HCT116 (cell line): ENCODE data around the gene SIGLEC11. TPM values are rescaled to one million over a fixed set of nuclear protein-coding genes. Genes with fewer than 3 reads are reported as not detected.

Source experiments
- ATAC-seq: fragments of 200-7000 bp; cut with Tn5 transposase; 2 replicates; pipeline ENCODE4 v1.9.1; 2020; ENCODE audit warnings: mild to moderate bottlenecking, moderate library complexity
- BruUV-seq: library from RNA; stranded (reverse); fragments of 400-500 nt; replicated peaks from 2 replicates; lab custom pipeline; 2021; lab: Mats Ljungman, UMichigan
- CTCF ChIA-PET: fragments of 300-600 bp; sonication (Branson Sonifier 250); formaldehyde crosslinking; loops from one replicate; lab custom pipeline; 2021; ENCODE audit warnings: antibody characterized with exemption; lab: Charles Lee
- POLR2A ChIA-PET: fragments of 300-600, 350-600 bp; sonication (Branson Sonifier 250); formaldehyde crosslinking; loops from one replicate; lab custom pipeline; 2021; ENCODE audit warnings: antibody characterized with exemption; lab: Charles Lee
- RAD21 ChIA-PET, 2 experiments: fragments of 300-600 bp; sonication (Branson Sonifier 250); formaldehyde crosslinking; loops; one replicate each; lab custom pipeline; 2023; ENCODE audit warnings: low total read pairs in 2 of 2; ENCODE audit not compliant: uncharacterized antibody in 2 of 2, unreplicated experiment in 2 of 2, low non-redundant PET in 1 of 2; lab: Charles Lee
- DNase-seq: peaks from one replicate; pipeline ENCODE4 v3.0.0-alpha.2; 2010; ENCODE audit warnings: low read depth, low spot score
- H2AFZ ChIP-seq: fragments of 200-600 bp; shearing (Covaris generic), sonication (generic); 2 replicates; pipeline ENCODE4 v1.6.1; 2017; ENCODE audit warnings: low read depth, mixed run types, mixed read lengths, antibody characterized with exemption, low read length; ENCODE audit not compliant: poor library complexity, severe bottlenecking
- H3K27ac ChIP-seq: 2 replicates; pipeline ENCODE4 v1.5.1; 2012; ENCODE audit warnings: low read depth, low read length
- H3K27me3 ChIP-seq: fragments of 200-600 bp; sonication (generic); 2 replicates; pipeline ENCODE4 v1.6.1; 2016; ENCODE audit warnings: mixed run types, low read length, mixed read lengths; ENCODE audit not compliant: insufficient read depth
- H3K36me3 ChIP-seq, 2 experiments: fragments of 200-500 bp in 1 of 2; fragments of 200-600 bp in 1 of 2; sonication (Bioruptor generic) in 1 of 2; sonication (generic) in 1 of 2; 2 replicates each; pipeline versions ENCODE4 v1.5.1 to v1.6.1; 2014 to 2016; ENCODE audit warnings: low read length in 2 of 2, inconsistent platforms in 1 of 2, mixed read lengths in 1 of 2, mixed run types in 1 of 2; ENCODE audit not compliant: insufficient read depth in 2 of 2, control insufficient read depth in 1 of 2
- H3K4me1 ChIP-seq, 2 experiments: fragments of 200-600 bp in 1 of 2; sonication (generic) in 1 of 2; 2 replicates each; pipeline versions ENCODE4 v1.5.1 to v1.6.1; 2012 to 2017; ENCODE audit warnings: low read length in 2 of 2, inconsistent platforms in 1 of 2, mild to moderate bottlenecking in 1 of 2, mixed read lengths in 1 of 2, mixed run types in 1 of 2, moderate library complexity in 1 of 2; ENCODE audit not compliant: insufficient read depth in 2 of 2, control insufficient read depth in 1 of 2
- H3K4me2 ChIP-seq: fragments of 200-600 bp; sonication (generic); 2 replicates; pipeline ENCODE4 v1.6.1; 2017; ENCODE audit warnings: mixed run types, low read length, mixed read lengths
- H3K4me3 ChIP-seq, 2 experiments: fragments of 200-600 bp in 1 of 2; sonication (generic) in 1 of 2; replicated peaks in 1 of 2; 2 replicates each; pipeline ENCODE4 v1.5.1; 2011 to 2016; ENCODE audit warnings: low read length in 2 of 2, control low read depth in 1 of 2, low read depth in 1 of 2, mild to moderate bottlenecking in 1 of 2, mixed read lengths in 1 of 2, mixed run types in 1 of 2
- H3K79me2 ChIP-seq: fragments of 200-600 bp; sonication (generic); 2 replicates; pipeline ENCODE4 v1.6.1; 2017; ENCODE audit warnings: mild to moderate bottlenecking, mixed run types, low read length, moderate library complexity, mixed read lengths; ENCODE audit not compliant: insufficient read depth
- H3K9ac ChIP-seq: fragments of 200-600 bp; sonication (generic); 2 replicates; pipeline ENCODE4 v1.6.1; 2016; ENCODE audit warnings: low read length, mixed read lengths
- H3K9me2 ChIP-seq: fragments of 200-600 bp; sonication (generic), shearing (Covaris generic); 2 replicates; pipeline ENCODE4 v1.6.1; 2017; ENCODE audit warnings: mixed run types, mild to moderate bottlenecking, moderate library complexity; ENCODE audit not compliant: insufficient read depth
- H3K9me3 ChIP-seq, 2 experiments: fragments of 200-500 bp in 1 of 2; fragments of 200-600 bp in 1 of 2; sonication (Bioruptor generic) in 1 of 2; sonication (generic) in 1 of 2; 2 replicates each; pipeline ENCODE4 v1.6.1; 2014 to 2017; ENCODE audit warnings: low read length in 2 of 2, mixed read lengths in 2 of 2, inconsistent platforms in 1 of 2, low read depth in 1 of 2, mild to moderate bottlenecking in 1 of 2, mixed run types in 1 of 2, moderate library complexity in 1 of 2; ENCODE audit not compliant: control insufficient read depth in 1 of 2, insufficient read depth in 1 of 2
- H4K20me1 ChIP-seq: fragments of 200-600 bp; sonication (generic), shearing (Covaris generic); 2 replicates; pipeline ENCODE4 v1.6.1; 2017; ENCODE audit warnings: mixed run types, mild to moderate bottlenecking, moderate library complexity; ENCODE audit not compliant: insufficient read depth
- CEBPB ChIP-seq: IDR thresholded peaks from 2 replicates; pipeline ENCODE4 v1.6.1; 2012; ENCODE audit warnings: low read depth
- ELF1 ChIP-seq: IDR thresholded peaks from 2 replicates; pipeline ENCODE4 v1.6.1; 2012; ENCODE audit warnings: low read depth, borderline replicate concordance
- EZH2 ChIP-seq: fragments of 200-600 bp; sonication (generic); IDR thresholded peaks from 2 replicates; pipeline ENCODE4 v1.6.1; 2017; ENCODE audit warnings: antibody characterized with exemption, mixed run types
- EZH2phosphoT487 ChIP-seq: fragments of 200-600 bp; IDR thresholded peaks from 2 replicates; pipeline ENCODE4 v1.6.1; 2018; ENCODE audit warnings: antibody characterized with exemption, borderline replicate concordance
- POLR2A ChIP-seq: IDR thresholded peaks from 2 replicates; pipeline ENCODE4 v1.7.0; 2011; ENCODE audit warnings: borderline replicate concordance; ENCODE audit not compliant: insufficient read depth, insufficient read length; ENCODE audit errors: extremely low read depth
- RAD21 ChIP-seq: IDR thresholded peaks from 2 replicates; pipeline ENCODE4 v1.6.1; 2012; ENCODE audit warnings: low read depth, mild to moderate bottlenecking
- SIN3A ChIP-seq: IDR thresholded peaks from 2 replicates; pipeline ENCODE4 v1.6.1; 2012; ENCODE audit warnings: low read depth
- SP1 ChIP-seq: IDR thresholded peaks from 2 replicates; pipeline ENCODE4 v1.6.1; 2012; ENCODE audit warnings: low read depth
- ZBTB33 ChIP-seq: IDR thresholded peaks from 2 replicates; pipeline ENCODE4 v1.6.1; 2011; ENCODE audit warnings: mild to moderate bottlenecking, low read length, moderate library complexity; ENCODE audit not compliant: insufficient replicate concordance; ENCODE audit errors: extremely low read depth
- intact Hi-C: fragments of 100-400 bp; cut with micrococcal nuclease; formaldehyde crosslinking; loops from 2 replicates; pipeline ENCODE4 v1.10.0; 2022
- total RNA-seq: library from RNA; stranded (reverse); gene quantifications from one replicate; pipeline ENCODE4 v1.2.1, GENCODE V29; 2021; ENCODE audit not compliant: unreplicated experiment
- TF ChIP-seq, protein P1 (sequence below): IDR thresholded peaks from 2 replicates; pipeline ENCODE4 v1.6.1; 2012
- TF ChIP-seq, protein P2 (sequence below): IDR thresholded peaks from 2 replicates; pipeline ENCODE4 v1.6.1; 2012; ENCODE audit warnings: low read depth

Gene SIGLEC11
- total RNA-seq, 1 experiment from 2014 or later, result not detected

DNA sequence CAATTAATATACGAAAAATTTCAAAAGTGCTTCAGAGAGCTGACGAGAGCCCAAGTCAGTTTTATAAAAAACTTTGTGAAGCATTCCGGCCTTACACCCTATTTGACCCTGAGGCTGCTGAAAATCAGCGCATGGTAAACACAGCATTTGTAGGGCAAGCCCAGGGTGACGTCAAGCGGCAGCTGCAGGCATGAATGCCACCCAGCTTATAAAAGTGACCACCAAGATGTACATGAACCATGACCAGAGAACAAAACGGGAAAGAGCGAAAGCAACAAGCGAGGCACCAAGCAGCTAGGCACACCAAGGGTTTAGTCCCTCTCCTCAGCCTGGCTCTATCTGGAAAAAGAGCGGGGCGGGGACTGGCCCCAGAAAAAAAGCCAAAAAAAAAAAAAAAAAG lies 6.0 kb downstream of the SIGLEC11 start:
- DNase-seq (no peak), ATAC-seq (no peak)
- intact Hi-C loops, result no loop called here
- ChIA-PET CTCF (no interaction called here), POLR2A (no interaction called here), RAD21 (no interaction called here)
- Histone ChIP-seq H3K9ac (no peak overlapping the region), H3K36me3 (no peaks in the 10 kb centered on the region), H3K4me2 (no peak overlapping the region), H4K20me1 (no peaks in the 10 kb centered on the region), H3K4me1 (0 out of 4 replicates have a peak, but pooled peaks cover 0 to 7% of the 10 kb centered on the region in 2 experiments), H3K9me2 (no peaks in the 10 kb centered on the region), H3K9me3 (no peaks in the 10 kb centered on the region), H3K79me2 (no peaks in the 10 kb centered on the region), H3K27me3 (no peaks in the 10 kb centered on the region), H3K4me3 (no peak overlapping the region), H2AFZ (no peak overlapping the region), H3K27ac (no peak overlapping the region)
- TF ChIP-seq, protein P1, sequence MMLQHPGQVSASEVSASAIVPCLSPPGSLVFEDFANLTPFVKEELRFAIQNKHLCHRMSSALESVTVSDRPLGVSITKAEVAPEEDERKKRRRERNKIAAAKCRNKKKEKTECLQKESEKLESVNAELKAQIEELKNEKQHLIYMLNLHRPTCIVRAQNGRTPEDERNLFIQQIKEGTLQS, result no peak
- no peak for TF ChIP-seq CEBPB
- no peak for TF ChIP-seq POLR2A
- TF ChIP-seq ZBTB33, result no peak
- TF ChIP-seq EZH2phosphoT487, result no peak
- no peak for TF ChIP-seq EZH2
- no peak for TF ChIP-seq SP1
- TF ChIP-seq, protein P2, sequence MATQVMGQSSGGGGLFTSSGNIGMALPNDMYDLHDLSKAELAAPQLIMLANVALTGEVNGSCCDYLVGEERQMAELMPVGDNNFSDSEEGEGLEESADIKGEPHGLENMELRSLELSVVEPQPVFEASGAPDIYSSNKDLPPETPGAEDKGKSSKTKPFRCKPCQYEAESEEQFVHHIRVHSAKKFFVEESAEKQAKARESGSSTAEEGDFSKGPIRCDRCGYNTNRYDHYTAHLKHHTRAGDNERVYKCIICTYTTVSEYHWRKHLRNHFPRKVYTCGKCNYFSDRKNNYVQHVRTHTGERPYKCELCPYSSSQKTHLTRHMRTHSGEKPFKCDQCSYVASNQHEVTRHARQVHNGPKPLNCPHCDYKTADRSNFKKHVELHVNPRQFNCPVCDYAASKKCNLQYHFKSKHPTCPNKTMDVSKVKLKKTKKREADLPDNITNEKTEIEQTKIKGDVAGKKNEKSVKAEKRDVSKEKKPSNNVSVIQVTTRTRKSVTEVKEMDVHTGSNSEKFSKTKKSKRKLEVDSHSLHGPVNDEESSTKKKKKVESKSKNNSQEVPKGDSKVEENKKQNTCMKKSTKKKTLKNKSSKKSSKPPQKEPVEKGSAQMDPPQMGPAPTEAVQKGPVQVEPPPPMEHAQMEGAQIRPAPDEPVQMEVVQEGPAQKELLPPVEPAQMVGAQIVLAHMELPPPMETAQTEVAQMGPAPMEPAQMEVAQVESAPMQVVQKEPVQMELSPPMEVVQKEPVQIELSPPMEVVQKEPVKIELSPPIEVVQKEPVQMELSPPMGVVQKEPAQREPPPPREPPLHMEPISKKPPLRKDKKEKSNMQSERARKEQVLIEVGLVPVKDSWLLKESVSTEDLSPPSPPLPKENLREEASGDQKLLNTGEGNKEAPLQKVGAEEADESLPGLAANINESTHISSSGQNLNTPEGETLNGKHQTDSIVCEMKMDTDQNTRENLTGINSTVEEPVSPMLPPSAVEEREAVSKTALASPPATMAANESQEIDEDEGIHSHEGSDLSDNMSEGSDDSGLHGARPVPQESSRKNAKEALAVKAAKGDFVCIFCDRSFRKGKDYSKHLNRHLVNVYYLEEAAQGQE, result no peak
- no peak for TF ChIP-seq RAD21
- no peak for TF ChIP-seq ELF1
- TF ChIP-seq SIN3A, result no peak
- BruUV-seq, result no TSS peak
